CD4-positive, alpha-beta memory T cell (primary cell): ENCODE measurements around the gene GM2A. TPM values are rescaled to one million over a fixed set of nuclear protein-coding genes. Genes with fewer than 3 reads are reported as not detected.

Experiments used
- CTCF ChIA-PET: fragments of 350-600 bp; sonication (Branson Sonifier 250); formaldehyde crosslinking; loops from one replicate; lab custom pipeline; 2021; ENCODE audit warnings: inconsistent platforms; ENCODE audit not compliant: partially characterized antibody; lab: Charles Lee
- POLR2A ChIA-PET: fragments of 350-600 bp; sonication (Branson Sonifier 250); formaldehyde crosslinking; loops from one replicate; lab custom pipeline; 2021; ENCODE audit not compliant: partially characterized antibody; lab: Charles Lee
- DNase-seq, 5 donors: peaks; one replicate each; pipeline versions ENCODE4 v3.0.0 to v3.0.0-alpha.2; 2020 to 2022; ENCODE audit warnings: mixed read lengths in 1 of 5
- H3K27ac ChIP-seq: one replicate; pipeline ENCODE4 v1.7.0; 2013; ENCODE audit warnings: low read depth, low read length
- H3K27me3 ChIP-seq: 2 replicates; pipeline ENCODE4 v1.7.0; 2013; ENCODE audit warnings: mild to moderate bottlenecking, low read length, moderate library complexity; ENCODE audit not compliant: insufficient read depth
- H3K36me3 ChIP-seq: 2 replicates; pipeline ENCODE4 v1.7.0; 2013; ENCODE audit warnings: mild to moderate bottlenecking, low read length, moderate library complexity; ENCODE audit not compliant: insufficient read depth
- H3K4me1 ChIP-seq: 2 replicates; pipeline ENCODE4 v1.7.0; 2013; ENCODE audit warnings: mild to moderate bottlenecking, low read length, moderate library complexity; ENCODE audit not compliant: insufficient read depth
- H3K4me3 ChIP-seq, 2 donors: one replicate each; pipeline ENCODE4 v1.7.0; 2013; ENCODE audit warnings: low read length in 2 of 2, mild to moderate bottlenecking in 1 of 2
- H3K9me3 ChIP-seq, 2 donors: one replicate each; pipeline ENCODE4 v1.7.0; 2013; ENCODE audit warnings: low read length in 2 of 2, control low read depth in 1 of 2; ENCODE audit not compliant: control insufficient read depth in 1 of 2
- H3K27ac Mint-ChIP-seq, 7 donors: one replicate each; pipeline ENCODE4 v1.8.0; 2020 to 2021; ENCODE audit warnings: mixed read lengths in 7 of 7, mild to moderate bottlenecking in 6 of 7, inconsistent platforms in 3 of 7, moderate library complexity in 3 of 7
- H3K27me3 Mint-ChIP-seq, 2 donors: one replicate each; pipeline ENCODE4 v1.8.0; 2020 to 2021; ENCODE audit warnings: mixed read lengths in 2 of 2
- H3K36me3 Mint-ChIP-seq, 2 donors: one replicate each; pipeline ENCODE4 v1.8.0; 2020 to 2021; ENCODE audit warnings: mixed read lengths in 2 of 2, inconsistent platforms in 1 of 2, mild to moderate bottlenecking in 1 of 2
- H3K4me1 Mint-ChIP-seq, 4 donors: one replicate each; pipeline ENCODE4 v1.8.0; 2020 to 2021; ENCODE audit warnings: mixed read lengths in 4 of 4, mild to moderate bottlenecking in 1 of 4
- H3K4me3 Mint-ChIP-seq, 8 donors: one replicate each; pipeline ENCODE4 v1.8.0; 2020 to 2021; ENCODE audit warnings: mixed read lengths in 8 of 8, mild to moderate bottlenecking in 7 of 8, moderate library complexity in 6 of 8, inconsistent platforms in 3 of 8
- H3K9me3 Mint-ChIP-seq, 8 donors: one replicate each; pipeline ENCODE4 v1.8.0; 2020 to 2021; ENCODE audit warnings: mixed read lengths in 8 of 8, mild to moderate bottlenecking in 5 of 8, inconsistent platforms in 3 of 8, moderate library complexity in 1 of 8
- intact Hi-C: fragments of 100-400 bp; cut with micrococcal nuclease; formaldehyde crosslinking; loops from one replicate; pipeline ENCODE4 v1.15.1; 2023
- polyA plus RNA-seq, 2 donors: library from polyadenylated mRNA; unstranded; fragments of 300-500 nt; fragmentation: Illumina TruSeq; gene quantifications; one replicate each; pipeline ENCODE4 v1.2.3, GENCODE V29; 2021
- total RNA-seq, 2 experiments: library from RNA; stranded (reverse); gene quantifications; one replicate each; pipeline ENCODE4 v1.2.3, GENCODE V29; 2021

GM2A gene
- total and polyA plus RNA-seq, 4 experiments from 2014 or later = 4.3 to 23.1 (median 13.0) TPM

- no peaks in the 10 kb centered on the region for H3K9me3 ChIP-seq
- intact Hi-C loops = loop anchor here (5.0 to 10.0 kb wide), 3 partner anchors 49 to 157 kb away; no protein-coding TSS in a partner anchor
- H3K4me3 ChIP-seq = peak overlapping the region in 1 of 2 donors; percentile 88
- no peaks in the 10 kb centered on the region for H3K36me3 ChIP-seq
- ChIA-PET POLR2A (interaction anchor here (0.6 to 7.3 kb wide), 15 partner anchors 8 to 521 kb away, joined by 3 to 335 read pairs (median 3); partner anchors contain the start of genes GM2A and RBM22), CTCF (interaction anchor here (0.6 to 13.2 kb wide), 7 partner anchors 9 to 96 kb away, joined by 4 to 149 read pairs (median 13); no protein-coding TSS in a partner anchor)
- Mint-ChIP-seq H3K27me3 (no peaks in the 10 kb centered on the region), H3K36me3 (peaks cover 33 to 57% of the 10 kb centered on the region in 2 donors), H3K4me1 (peaks cover 63 to 88% (median 73%) of the 10 kb centered on the region in 4 donors), H3K9me3 (no peaks in the 10 kb centered on the region), H3K27ac (peak overlapping the region; percentile 93 to 96 (median 95)), H3K4me3 (peak overlapping the region; percentile 85 to 97 (median 92))
- H3K27me3 ChIP-seq = no peaks in the 10 kb centered on the region
- peak overlapping the region; percentile 96 for H3K27ac ChIP-seq
- DNase-seq = no peak
- peaks cover 89% of the 10 kb centered on the region for H3K4me1 ChIP-seq
Measured at GRCh38 chr5:151221574-151221973, 31.4 kb upstream of the GM2A start.

- Mint-ChIP-seq H3K4me1 (peaks cover 59 to 81% (median 67%) of the 10 kb centered on the region in 4 donors), H3K27ac (peak overlapping the region; percentile 93 to 96 (median 95)), H3K4me3 (peak overlapping the region; percentile 85 to 97 (median 92)), H3K36me3 (peaks cover 29 to 52% of the 10 kb centered on the region in 2 donors), H3K9me3 (no peaks in the 10 kb centered on the region), H3K27me3 (no peaks in the 10 kb centered on the region)
- CTCF ChIA-PET = interaction anchor here (1.1 to 13.2 kb wide), 9 partner anchors 9 to 96 kb away, joined by 3 to 149 read pairs (median 16); no protein-coding TSS in a partner anchor
- Histone ChIP-seq H3K27me3 (no peaks in the 10 kb centered on the region), H3K36me3 (no peaks in the 10 kb centered on the region), H3K27ac (peak overlapping the region; percentile 96), H3K9me3 (no peaks in the 10 kb centered on the region), H3K4me3 (peak overlapping the region; percentile 59 to 88), H3K4me1 (peaks cover 83% of the 10 kb centered on the region)
- DNase-seq = no peak
- POLR2A ChIA-PET = interaction anchor here (0.6 to 7.3 kb wide), 23 partner anchors 9 to 521 kb away, joined by 3 to 335 read pairs (median 5); partner anchors contain the start of genes ANXA6, GM2A, RBM22 and TNIP1
- intact Hi-C loops = loop anchor here (2.0 to 10.0 kb wide), 4 partner anchors 50 to 157 kb away; partner anchors contain the start of gene ANXA6
Measured at GRCh38 chr5:151222054-151222789, 30.8 kb upstream of the GM2A start.

GRCh38 chr5:151222790-151223446 lies 30.1 kb upstream of the GM2A start:
- peaks cover 23 to 45% of the 10 kb centered on the region in 2 donors for H3K36me3 Mint-ChIP-seq
- peaks cover 76% of the 10 kb centered on the region for H3K4me1 ChIP-seq
- no peaks in the 10 kb centered on the region for H3K9me3 ChIP-seq
- peaks cover 53 to 74% (median 63%) of the 10 kb centered on the region in 4 donors for H3K4me1 Mint-ChIP-seq
- ChIA-PET POLR2A (interaction anchor here (0.7 to 7.3 kb wide), 34 partner anchors 9 to 773 kb away, joined by 3 to 335 read pairs (median 7); partner anchors contain the start of genes ANXA6, GM2A, RBM22 and RPS14), CTCF (interaction anchor here (1.5 to 13.2 kb wide), 9 partner anchors 9 to 96 kb away, joined by 3 to 149 read pairs (median 16); partner anchors contain the start of gene GM2A)
- peak overlapping the region; percentile 59 to 88 for H3K4me3 ChIP-seq
- peak overlapping the region; percentile 93 to 96 (median 95) for H3K27ac Mint-ChIP-seq
- H3K27ac ChIP-seq = peak overlapping the region; percentile 96
- H3K36me3 ChIP-seq = no peaks in the 10 kb centered on the region
- H3K4me3 Mint-ChIP-seq = peak overlapping the region; percentile 85 to 97 (median 92)
- no peaks in the 10 kb centered on the region for H3K9me3 Mint-ChIP-seq
- no peaks in the 10 kb centered on the region for H3K27me3 ChIP-seq
- peak; percentile 46 to 73 (median 55) for DNase-seq
- intact Hi-C loops = loop anchor here (1.0 to 10.0 kb wide), 6 partner anchors 9 to 158 kb away; partner anchors contain the start of gene ANXA6
- H3K27me3 Mint-ChIP-seq = no peaks in the 10 kb centered on the region

GRCh38 chr5:151223447-151224264 lies 29.3 kb upstream of the GM2A start, which contains the start of gene CCDC69:
TSS of gene CCDC69 (minus strand) at chr5:151224092. CDS start at chr5:151223970, 122 bp downstream.
- peak within 1 kb of the TSS; percentile 93 to 96 (median 95) for H3K27ac Mint-ChIP-seq
- intact Hi-C loops = loop anchor here (1.0 to 10.0 kb wide), 8 partner anchors 9 to 159 kb away; partner anchors contain the start of gene ANXA6
- peaks cover 68% of the 10 kb centered on the region for H3K4me1 ChIP-seq

GRCh38 chr5:151224372-151224771 lies 28.6 kb upstream of the GM2A start:
- Mint-ChIP-seq H3K36me3 (peaks cover 9 to 34% of the 10 kb centered on the region in 2 donors), H3K27ac (peak overlapping the region; percentile 93 to 96 (median 95)), H3K4me1 (peaks cover 39 to 60% (median 49%) of the 10 kb centered on the region in 4 donors), H3K4me3 (peak overlapping the region; percentile 85 to 97 (median 92)), H3K9me3 (no peaks in the 10 kb centered on the region), H3K27me3 (no peaks in the 10 kb centered on the region)
- H3K4me1 ChIP-seq = peaks cover 61% of the 10 kb centered on the region
- H3K9me3 ChIP-seq = no peaks in the 10 kb centered on the region
- peak in 3 of 5 donors; percentile 37 to 47 (median 40) for DNase-seq
- H3K27me3 ChIP-seq = no peaks in the 10 kb centered on the region
- peak overlapping the region; percentile 96 for H3K27ac ChIP-seq
- peak overlapping the region; percentile 32 to 88 for H3K4me3 ChIP-seq
- intact Hi-C loops = loop anchor here (1.0 to 10.0 kb wide), 5 partner anchors 14 to 160 kb away; no protein-coding TSS in a partner anchor
- POLR2A ChIA-PET = interaction anchor here (0.9 to 7.3 kb wide), 32 partner anchors 11 to 775 kb away, joined by 3 to 335 read pairs (median 8); partner anchors contain the start of genes ANXA6, GM2A, RPS14 and TNIP1
- H3K36me3 ChIP-seq = no peaks in the 10 kb centered on the region
- CTCF ChIA-PET = interaction anchor here (1.7 to 13.2 kb wide), 9 partner anchors 10 to 98 kb away, joined by 5 to 149 read pairs (median 16); partner anchors contain the start of gene GM2A

More at GRCh38 chr5:151223447-151224264, 29.3 kb upstream of the GM2A start, which contains the start of gene CCDC69:
- H3K36me3 ChIP-seq = no peaks in the 10 kb centered on the region
- H3K27me3 Mint-ChIP-seq = no peaks in the 10 kb centered on the region
- ChIA-PET CTCF (interaction anchor here (1.6 to 13.2 kb wide), 10 partner anchors 10 to 97 kb away, joined by 3 to 149 read pairs (median 14); partner anchors contain the start of gene GM2A), POLR2A (interaction anchor here (0.7 to 7.3 kb wide), 38 partner anchors 8 to 774 kb away, joined by 3 to 335 read pairs (median 6); partner anchors contain the start of genes ANXA6, GM2A, RBM22 and RPS14)
- no peaks in the 10 kb centered on the region for H3K9me3 ChIP-seq
- DNase-seq = peak; percentile 42 to 57 (median 47)
- peaks cover 16 to 39% of the 10 kb centered on the region in 2 donors for H3K36me3 Mint-ChIP-seq
- H3K4me3 ChIP-seq = peak within 1 kb of the TSS; percentile 59 to 88
- H3K4me3 Mint-ChIP-seq = peak within 1 kb of the TSS; percentile 85 to 97 (median 92)
- peaks cover 46 to 67% (median 56%) of the 10 kb centered on the region in 4 donors for H3K4me1 Mint-ChIP-seq
- H3K27ac ChIP-seq = peak within 1 kb of the TSS; percentile 96
- H3K27me3 ChIP-seq = no peaks in the 10 kb centered on the region
- no peaks in the 10 kb centered on the region for H3K9me3 Mint-ChIP-seq
